CD4-positive, alpha-beta memory T cell (primary cell): ENCODE results near the gene SPAG4. TPM values are rescaled to one million over a fixed set of nuclear protein-coding genes. Genes with fewer than 3 reads are reported as not detected.

Experiments used
- polyA plus RNA-seq, 2 donors: library from polyadenylated mRNA; unstranded; fragments of 300-500 nt; fragmentation: Illumina TruSeq; gene quantifications; one replicate each; pipeline ENCODE4 v1.2.3, GENCODE V29; 2021
- total RNA-seq, 2 experiments: library from RNA; stranded (reverse); gene quantifications; one replicate each; pipeline ENCODE4 v1.2.3, GENCODE V29; 2021

The SPAG4 gene
- total and polyA plus RNA-seq, 4 experiments from 2014 or later: 0.47 to 1.3 (median 0.74) TPM

Other genes with a start within 250 kb of the SPAG4 start
- gene UQCC1, start 203.9 kb upstream of the SPAG4 start, total RNA-seq: 10 to 100 TPM; 46.4 to 49.3 TPM
- 10 to 100 TPM; 13.9 to 21.1 TPM for gene UQCC1, start 203.9 kb upstream of the SPAG4 start, polyA plus RNA-seq
- gene GDF5, start 177.6 kb upstream of the SPAG4 start, total RNA-seq: not detected
- gene GDF5, start 177.6 kb upstream of the SPAG4 start, polyA plus RNA-seq: not detected
- gene CEP250, start 160.2 kb upstream of the SPAG4 start, total RNA-seq: 10 to 100 TPM; 71.3 to 76.9 TPM
- 10 to 100 TPM in 1 of 2 donors, 1 to 10 TPM in 1; 4.4 to 14.1 TPM for gene CEP250, start 160.2 kb upstream of the SPAG4 start, polyA plus RNA-seq
- gene C20orf173, start 86.2 kb upstream of the SPAG4 start, total RNA-seq: not detected
- not detected for gene C20orf173, start 86.2 kb upstream of the SPAG4 start, polyA plus RNA-seq
- 100 to 1,000 TPM; 148 to 151 TPM for gene ERGIC3, start 73.8 kb upstream of the SPAG4 start, total RNA-seq
- 100 to 1,000 TPM; 134 to 137 TPM for gene ERGIC3, start 73.8 kb upstream of the SPAG4 start, polyA plus RNA-seq
- gene CPNE1, start 49.1 kb downstream of the SPAG4 start, total RNA-seq: 100 to 1,000 TPM; 316 to 353 TPM
- 100 to 1,000 TPM; 305 to 343 TPM for gene CPNE1, start 49.1 kb downstream of the SPAG4 start, polyA plus RNA-seq
- gene RBM12, start 49.1 kb downstream of the SPAG4 start, total RNA-seq: 100 to 1,000 TPM; 129 to 138 TPM
- 10 to 100 TPM; 29.9 to 52.8 TPM for gene RBM12, start 49.1 kb downstream of the SPAG4 start, polyA plus RNA-seq
- 10 to 100 TPM; 30.3 to 33.6 TPM for gene NFS1, start 83.5 kb downstream of the SPAG4 start, total RNA-seq
- 10 to 100 TPM in 1 of 2 donors, 1 to 10 TPM in 1; 6.3 to 28.3 TPM for gene NFS1, start 83.5 kb downstream of the SPAG4 start, polyA plus RNA-seq
- gene ROMO1, start 83.6 kb downstream of the SPAG4 start, total RNA-seq: 10 to 100 TPM; 38.4 to 43.8 TPM
- gene ROMO1, start 83.6 kb downstream of the SPAG4 start, polyA plus RNA-seq: 100 to 1,000 TPM; 273 to 335 TPM
- gene RBM39, start 126.4 kb downstream of the SPAG4 start, total RNA-seq: 100 to 1,000 TPM; 631 to 665 TPM
- 100 to 1,000 TPM in 1 of 2 donors, 10 to 100 TPM in 1; 76.7 to 153 TPM for gene RBM39, start 126.4 kb downstream of the SPAG4 start, polyA plus RNA-seq
- gene PHF20, start 156.2 kb downstream of the SPAG4 start, total RNA-seq: 10 to 100 TPM; 72.9 to 82.3 TPM
- 100 to 1,000 TPM; 106 to 126 TPM for gene PHF20, start 156.2 kb downstream of the SPAG4 start, polyA plus RNA-seq